ENCODE results near the gene IL17REL.
"Not testable (repeated sequence)": the region's sequence is repeated elsewhere in the genome, so short reads cannot be mapped to it uniquely, and the experiment has no call there.

The IL17REL gene

GRCh38 chr22:49989826-49990225 is 22.7 kb downstream of the IL17REL start:
- DNase-seq (ENCODE audit: low read depth): not testable (repeated sequence)

- no peak for DNase-seq (ENCODE audit: low read depth)
Observed at GRCh38 chr22:49986325-49986724, 26.2 kb downstream of the IL17REL start.

GRCh38 chr22:49983148-49984042 is 29.2 kb downstream of the IL17REL start:
- no peak for DNase-seq (ENCODE audit: low read depth)

- not testable (repeated sequence) for DNase-seq (ENCODE audit: low read depth)
Observed at GRCh38 chr22:49981799-49982198, 30.8 kb downstream of the IL17REL start.

GRCh38 chr22:49979587-49980264 is 32.8 kb downstream of the IL17REL start:
- no peak for DNase-seq (ENCODE audit: low read depth)

GRCh38 chr22:49977578-49977977 is 35.0 kb downstream of the IL17REL start:
- DNase-seq (ENCODE audit: low read depth): no peak

- no peak for DNase-seq (ENCODE audit: low read depth)
Observed at GRCh38 chr22:49976439-49977175, 36.0 kb downstream of the IL17REL start.

- DNase-seq (ENCODE audit: low read depth): peak; percentile 55
Observed at GRCh38 chr22:49975543-49976389, 36.8 kb downstream of the IL17REL start.

- DNase-seq (ENCODE audit: low read depth): no peak
Observed at GRCh38 chr22:49973018-49973961, 39.3 kb downstream of the IL17REL start.

GRCh38 chr22:49972163-49973017 is 40.2 kb downstream of the IL17REL start:
- DNase-seq (ENCODE audit: low read depth): no peak

GRCh38 chr22:49971232-49972162 is 41.1 kb downstream of the IL17REL start:
- DNase-seq (ENCODE audit: low read depth): peak; percentile 77

- DNase-seq (ENCODE audit: low read depth): peak; percentile 94
Observed at GRCh38 chr22:49970528-49971231, 41.9 kb downstream of the IL17REL start.

GRCh38 chr22:49969751-49970527 is 42.6 kb downstream of the IL17REL start:
- no peak for DNase-seq (ENCODE audit: low read depth)

- DNase-seq (ENCODE audit: low read depth): no peak
Observed at GRCh38 chr22:49968831-49969661, 43.5 kb downstream of the IL17REL start.

GRCh38 chr22:49968313-49968830 is 44.2 kb downstream of the IL17REL start:
- no peak for DNase-seq (ENCODE audit: low read depth)

GRCh38 chr22:49967706-49968208 is 44.8 kb downstream of the IL17REL start:
- no peak for DNase-seq (ENCODE audit: low read depth)

Measured in activated T-cell treated with anti-CD3 and anti-CD28 coated beads for 48 hours (primary cell).